B cell (primary cell): ENCODE results near the gene WHAMM. TPM values are rescaled to one million over a fixed set of nuclear protein-coding genes. Genes with fewer than 3 reads are reported as not detected.

Experiments
- ATAC-seq: fragments of 200-7000 bp; cut with Tn5 transposase; one replicate; pipeline ENCODE4 v1.10.0; 2021; ENCODE audit warnings: low read depth, mild to moderate bottlenecking, moderate number of reproducible peaks, moderate library complexity
- CTCF ChIA-PET: fragments of 350-600 bp; sonication (Branson Sonifier 250); formaldehyde crosslinking; loops from one replicate; lab custom pipeline; 2021; ENCODE audit warnings: antibody characterized with exemption, inconsistent platforms; lab: Charles Lee
- POLR2A ChIA-PET: fragments of 350-600 bp; sonication (Branson Sonifier 250); formaldehyde crosslinking; loops from one replicate; lab custom pipeline; 2021; ENCODE audit warnings: antibody characterized with exemption; lab: Charles Lee
- DNase-seq: peaks from one replicate; pipeline ENCODE4 v3.0.0; 2013
- H2AFZ ChIP-seq: 2 replicates; pipeline ENCODE4 v1.6.1; 2012; ENCODE audit warnings: mild to moderate bottlenecking, low read depth, low read length; ENCODE audit not compliant: insufficient read depth, poor library complexity, severe bottlenecking
- H3K27ac ChIP-seq, 2 donors: 1 replicate in 1 of 2; 2 replicates in 1 of 2; pipeline ENCODE4 v1.5.1; 2012 to 2013; ENCODE audit warnings: low read length in 2 of 2, mild to moderate bottlenecking in 2 of 2, moderate library complexity in 1 of 2
- H3K27me3 ChIP-seq, 4 experiments: fragments of 200-600 bp in 1 of 4; sonication (generic) in 1 of 4; replicated peaks in 1 of 4; 1 replicate in 2 of 4; 2 replicates in 2 of 4; pipeline versions ENCODE4 v1.6.1 to v1.7.0; 2013 to 2016; ENCODE audit warnings: low read length in 3 of 4, mild to moderate bottlenecking in 2 of 4, mixed read lengths in 1 of 4, moderate library complexity in 1 of 4; ENCODE audit not compliant: insufficient read depth in 4 of 4, control insufficient read depth in 3 of 4; ENCODE audit errors: control extremely low read depth in 1 of 4
- H3K36me3 ChIP-seq, 2 experiments: replicated peaks in 1 of 2; 1 replicate in 1 of 2; 2 replicates in 1 of 2; pipeline versions ENCODE4 v1.6.1 to v1.7.1; 2013; ENCODE audit warnings: low read length in 1 of 2; ENCODE audit not compliant: insufficient read depth in 2 of 2, control insufficient read depth in 1 of 2; ENCODE audit errors: control extremely low read depth in 1 of 2, extremely low read depth in 1 of 2
- H3K4me1 ChIP-seq, 2 donors: fragments of 200-600 bp in 1 of 2; sonication (generic) in 1 of 2; 1 replicate in 1 of 2; 2 replicates in 1 of 2; pipeline versions ENCODE4 v1.5.1 to v1.6.1; 2013 to 2017; ENCODE audit warnings: low read length in 2 of 2; ENCODE audit not compliant: control insufficient read depth in 2 of 2, insufficient read depth in 2 of 2
- H3K4me2 ChIP-seq: replicated peaks from 2 replicates; pipeline ENCODE3; 2012; ENCODE audit warnings: mild to moderate bottlenecking, low read depth, low read length; ENCODE audit not compliant: poor library complexity, severe bottlenecking
- H3K4me3 ChIP-seq, 5 experiments: fragments of 200-600 bp in 1 of 5; sonication (generic) in 1 of 5; 1 replicate in 3 of 5; 2 replicates in 2 of 5; pipeline versions ENCODE4 v1.5.1 to v1.7.0; 2011 to 2016; ENCODE audit warnings: low read length in 4 of 5, mild to moderate bottlenecking in 4 of 5, low read depth in 2 of 5, control low read depth in 1 of 5, moderate library complexity in 1 of 5; ENCODE audit not compliant: insufficient read depth in 1 of 5; ENCODE audit errors: control extremely low read depth in 1 of 5, extremely low read depth in 1 of 5
- H3K79me2 ChIP-seq: fragments of 200-600 bp; sonication (generic); one replicate; pipeline ENCODE4 v1.6.0; 2016; ENCODE audit warnings: low read length; ENCODE audit not compliant: control insufficient read depth, insufficient read depth
- H3K9ac ChIP-seq: fragments of 200-600 bp; sonication (generic); 2 replicates; pipeline ENCODE4 v1.6.1; 2017; ENCODE audit warnings: mild to moderate bottlenecking, low read length, moderate library complexity
- H3K9me3 ChIP-seq, 3 donors: one replicate each; pipeline versions ENCODE4 v1.6.1 to v1.7.1; 2013; ENCODE audit warnings: low read length in 2 of 3; ENCODE audit not compliant: control insufficient read depth in 2 of 3, insufficient read depth in 1 of 3; ENCODE audit errors: control extremely low read depth in 1 of 3
- H4K20me1 ChIP-seq: 2 replicates; pipeline ENCODE4 v1.6.0; 2012; ENCODE audit warnings: mild to moderate bottlenecking, low read length; ENCODE audit not compliant: insufficient read depth, control insufficient read depth, poor library complexity, severe bottlenecking
- H3K27ac Mint-ChIP-seq: one replicate; pipeline ENCODE4 v1.8.0; 2021; ENCODE audit warnings: mixed read lengths
- H3K27me3 Mint-ChIP-seq: one replicate; pipeline ENCODE4 v1.8.0; 2021; ENCODE audit warnings: mixed read lengths
- H3K4me1 Mint-ChIP-seq: one replicate; pipeline ENCODE4 v1.8.0; 2021; ENCODE audit warnings: mixed read lengths
- H3K4me3 Mint-ChIP-seq: one replicate; pipeline ENCODE4 v1.8.0; 2021; ENCODE audit warnings: mixed read lengths
- H3K9me3 Mint-ChIP-seq: one replicate; pipeline ENCODE4 v1.8.0; 2022; ENCODE audit warnings: mixed read lengths; ENCODE audit not compliant: insufficient read depth
- EZH2 ChIP-seq: IDR thresholded peaks from 2 replicates; pipeline ENCODE4 v1.6.1; 2012; ENCODE audit warnings: borderline replicate concordance, low read depth, mild to moderate bottlenecking, moderate library complexity, low read length; ENCODE audit not compliant: insufficient read depth, poor library complexity, severe bottlenecking
- WGBS: methylation state at CpG from one replicate; pipeline ENCODE4 v1.1.5; 2013; ENCODE audit warnings: missing lambda C conversion rate; ENCODE audit not compliant: insufficient coverage; 5-methylcytosine and 5-hydroxymethylcytosine counted together
- intact Hi-C: fragments of 100-400 bp; cut with micrococcal nuclease; formaldehyde crosslinking; loops from one replicate; pipeline ENCODE4 v1.10.0; 2022
- polyA plus RNA-seq: library from polyadenylated mRNA; depleted of rRNA; stranded (reverse); fragments of >200 nt; gene quantifications from 2 replicates; pipeline ENCODE4 v1.2.3, GENCODE V29; 2012
- total RNA-seq, 2 donors: library from RNA; stranded (reverse); fragments of 120-200 nt in 1 of 2; gene quantifications; 1 replicate in 1 of 2; 2 replicates in 1 of 2; pipeline versions ENCODE4 v1.2.3 to v1.2.4, GENCODE V29; 2013 to 2022
- TF ChIP-seq, protein P1 (sequence below): fragments of 200-600 bp; IDR thresholded peaks from one replicate; pipeline ENCODE4 v1.8.0; 2022; ENCODE audit warnings: antibody characterized with exemption, mild to moderate bottlenecking

Gene WHAMM
- total and polyA plus RNA-seq, 2 donors (not counting 1 experiment from before 2014, with no cell fraction given) = 18.3 to 31.3 TPM

DNA sequence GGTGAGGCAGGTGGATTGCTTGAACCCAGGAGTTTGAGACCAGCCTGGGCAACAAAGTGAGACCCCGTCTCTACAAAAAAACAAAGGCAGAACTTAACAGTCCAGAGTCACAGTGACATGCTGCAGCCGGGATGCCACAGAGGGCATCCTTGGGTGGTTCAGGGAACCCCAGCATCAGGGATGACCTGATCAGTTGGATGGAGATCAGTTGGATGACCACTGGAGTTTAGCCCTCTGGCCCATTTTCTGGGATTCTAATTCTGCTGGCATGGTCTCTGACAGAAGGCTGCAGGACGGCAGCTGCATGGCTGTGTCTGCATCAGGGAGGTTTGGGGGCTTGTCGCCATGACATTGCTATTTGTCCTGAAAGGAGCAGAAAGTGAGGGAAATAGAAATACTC lies 19.8 kb downstream of the WHAMM start:
- Histone ChIP-seq H3K4me2 (no peak overlapping the region), H3K9me3 (no peaks in the 10 kb centered on the region), H2AFZ (no peak overlapping the region), H3K4me1 (no peaks in the 10 kb centered on the region), H3K79me2 (peaks cover 6% of the 10 kb centered on the region), H3K27ac (no peak overlapping the region), H3K4me3 (no peak overlapping the region), H3K27me3 (no peaks in the 10 kb centered on the region), H3K36me3 (peaks cover 2 to 90% of the 10 kb centered on the region in 2 experiments), H4K20me1 (peaks cover 41% of the 10 kb centered on the region), H3K9ac (no peak overlapping the region)
- POLR2A ChIA-PET = interaction anchor here (0.7 kb wide), 1 partner anchor 27 kb away, joined by 3 read pairs; no protein-coding TSS in a partner anchor
- Mint-ChIP-seq H3K4me3 (no peak overlapping the region), H3K9me3 (no peaks in the 10 kb centered on the region), H3K4me1 (peaks cover 16% of the 10 kb centered on the region), H3K27me3 (no peaks in the 10 kb centered on the region), H3K27ac (no peak overlapping the region)
- CTCF ChIA-PET = no interaction called here
- no peak for ATAC-seq
- WGBS = 100% methylated on average over 4 of the region's 4 CpGs
- TF ChIP-seq EZH2 = no peak
- TF ChIP-seq, protein P1, sequence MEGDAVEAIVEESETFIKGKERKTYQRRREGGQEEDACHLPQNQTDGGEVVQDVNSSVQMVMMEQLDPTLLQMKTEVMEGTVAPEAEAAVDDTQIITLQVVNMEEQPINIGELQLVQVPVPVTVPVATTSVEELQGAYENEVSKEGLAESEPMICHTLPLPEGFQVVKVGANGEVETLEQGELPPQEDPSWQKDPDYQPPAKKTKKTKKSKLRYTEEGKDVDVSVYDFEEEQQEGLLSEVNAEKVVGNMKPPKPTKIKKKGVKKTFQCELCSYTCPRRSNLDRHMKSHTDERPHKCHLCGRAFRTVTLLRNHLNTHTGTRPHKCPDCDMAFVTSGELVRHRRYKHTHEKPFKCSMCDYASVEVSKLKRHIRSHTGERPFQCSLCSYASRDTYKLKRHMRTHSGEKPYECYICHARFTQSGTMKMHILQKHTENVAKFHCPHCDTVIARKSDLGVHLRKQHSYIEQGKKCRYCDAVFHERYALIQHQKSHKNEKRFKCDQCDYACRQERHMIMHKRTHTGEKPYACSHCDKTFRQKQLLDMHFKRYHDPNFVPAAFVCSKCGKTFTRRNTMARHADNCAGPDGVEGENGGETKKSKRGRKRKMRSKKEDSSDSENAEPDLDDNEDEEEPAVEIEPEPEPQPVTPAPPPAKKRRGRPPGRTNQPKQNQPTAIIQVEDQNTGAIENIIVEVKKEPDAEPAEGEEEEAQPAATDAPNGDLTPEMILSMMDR = no peak
- intact Hi-C loops = no loop called here
- no peak for DNase-seq

DNA sequence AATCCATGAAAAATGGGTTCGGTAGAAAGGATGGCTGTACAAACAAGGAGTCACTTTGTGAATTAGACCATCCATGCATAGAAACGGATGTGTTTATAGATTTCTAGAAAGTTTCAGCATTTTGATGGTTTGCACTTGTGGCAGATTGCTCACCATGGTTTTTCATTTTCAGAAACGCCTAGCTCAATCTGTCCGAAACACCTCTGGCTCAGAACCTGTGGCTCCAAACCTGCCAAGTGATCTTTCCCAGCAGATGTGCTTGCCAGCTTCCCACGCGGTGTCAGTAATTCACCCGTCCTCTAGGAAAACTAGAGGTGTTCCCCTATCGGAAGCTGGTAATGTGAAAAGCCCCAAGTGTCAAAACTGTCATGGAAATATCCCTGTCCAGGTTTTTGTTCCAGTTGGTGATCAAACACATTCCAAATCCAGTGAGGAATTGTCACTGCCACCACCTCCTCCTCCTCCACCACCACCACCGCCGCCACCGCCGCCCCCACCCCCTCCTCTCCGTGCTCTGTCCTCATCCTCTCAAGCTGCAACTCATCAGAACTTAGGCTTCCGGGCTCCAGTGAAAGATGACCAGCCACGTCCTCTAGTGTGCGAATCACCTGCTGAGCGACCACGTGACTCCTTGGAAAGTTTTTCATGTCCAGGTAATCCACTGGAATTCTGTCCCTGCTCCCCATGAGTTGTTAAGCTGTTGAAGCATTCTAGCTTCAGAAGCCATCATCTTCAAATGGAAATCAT lies 21.2 kb downstream of the WHAMM start:
- intact Hi-C loops = no loop called here
- no peaks in the 10 kb centered on the region for H3K27me3 ChIP-seq
- TF ChIP-seq, protein P1 = no peak
- TF ChIP-seq EZH2 = no peak
- ATAC-seq (no peak), DNase-seq (no peak)
- peaks cover 16% of the 10 kb centered on the region for H3K4me1 Mint-ChIP-seq
- no peak overlapping the region for H3K4me3 Mint-ChIP-seq
- H3K27ac ChIP-seq = no peak overlapping the region
- ChIA-PET CTCF (no interaction called here), POLR2A (no interaction called here)
- no peak overlapping the region for H3K4me3 ChIP-seq
- no peak overlapping the region for H3K4me2 ChIP-seq
- H3K27ac Mint-ChIP-seq = no peak overlapping the region
- H3K9me3 Mint-ChIP-seq = no peaks in the 10 kb centered on the region
- H3K9ac ChIP-seq = no peak overlapping the region
- H3K79me2 ChIP-seq = peaks cover 2% of the 10 kb centered on the region
- H3K9me3 ChIP-seq = no peaks in the 10 kb centered on the region
- H3K4me1 ChIP-seq = no peaks in the 10 kb centered on the region
- no peak overlapping the region for H2AFZ ChIP-seq
- H4K20me1 ChIP-seq = peaks cover 38% of the 10 kb centered on the region
- H3K27me3 Mint-ChIP-seq = no peaks in the 10 kb centered on the region
- H3K36me3 ChIP-seq = peaks cover 2 to 92% of the 10 kb centered on the region in 2 experiments
- 94% methylated on average over 16 of the region's 18 CpGs for WGBS
